NCI-H1930 (cell line): Measurements from ENCODE around the gene FKBP10.
"Not testable (repeated sequence)": the region's sequence is repeated elsewhere in the genome, so short reads cannot be mapped to it uniquely, and the experiment has no call there.

Experiments used
- DNase-seq, 2 experiments: peaks; one replicate each; lab custom pipeline; 2025; lab: John Stamatoyannopoulos, UW

The FKBP10 gene

DNA sequence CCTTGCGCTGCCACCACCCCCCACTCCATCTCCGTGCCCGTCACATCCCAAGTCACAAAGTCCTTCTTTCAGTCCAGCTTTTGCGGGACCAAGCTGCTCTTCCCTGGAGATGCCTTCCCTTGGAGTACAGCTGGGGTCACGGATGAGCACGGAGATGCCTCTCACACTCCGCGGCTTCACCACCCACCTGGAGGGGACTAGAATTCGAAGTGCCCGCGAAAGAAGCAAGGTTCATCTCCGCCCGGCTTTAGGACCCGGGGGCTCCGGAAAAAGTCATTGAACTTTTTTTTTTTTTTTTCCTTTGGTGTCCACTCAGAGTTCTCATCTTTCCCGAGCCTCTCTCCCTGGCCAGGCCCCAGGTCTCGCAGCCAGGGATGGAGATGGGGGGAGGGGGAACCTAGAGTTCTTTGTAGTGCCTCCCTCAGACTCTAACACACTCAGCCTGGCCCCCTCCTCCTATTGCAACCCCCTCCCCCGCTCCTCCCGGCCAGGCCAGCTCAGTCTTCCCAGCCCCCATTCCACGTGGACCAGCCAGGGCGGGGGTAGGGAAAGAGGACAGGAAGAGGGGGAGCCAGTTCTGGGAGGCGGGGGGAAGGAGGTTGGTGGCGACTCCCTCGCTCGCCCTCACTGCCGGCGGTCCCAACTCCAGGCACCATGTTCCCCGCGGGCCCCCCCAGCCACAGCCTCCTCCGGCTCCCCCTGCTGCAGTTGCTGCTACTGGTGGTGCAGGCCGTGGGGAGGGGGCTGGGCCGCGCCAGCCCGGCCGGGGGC lies at the start of gene FKBP10:
Gene FKBP10 (plus strand): TSS at position 624 of the 771 bp plus-strand sequence. CDS start 31 bp downstream, at position 655.
- DNase-seq = peak in 1 of 2 experiments; percentile 37

DNA sequence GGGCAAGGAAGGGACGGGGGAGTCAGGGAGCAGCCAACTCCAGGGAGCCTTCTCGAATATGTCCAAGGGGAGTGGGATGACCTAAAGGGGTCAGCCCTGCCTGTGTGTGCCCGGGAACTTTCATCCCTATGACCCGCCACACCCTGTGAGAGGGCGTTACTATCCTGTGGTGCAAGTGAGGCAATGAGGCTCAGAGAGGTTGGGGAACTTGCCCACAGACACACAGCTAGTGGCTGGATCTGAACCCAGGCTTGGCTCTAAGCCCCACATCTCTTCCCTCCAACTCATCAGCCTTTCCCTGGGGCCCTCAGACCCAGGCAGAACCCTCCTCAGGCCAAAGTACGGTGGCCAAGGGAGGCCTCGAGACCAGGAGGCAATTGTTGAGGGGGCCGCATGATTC lies 49.5 kb upstream of the FKBP10 start:
- no peak for DNase-seq

DNA sequence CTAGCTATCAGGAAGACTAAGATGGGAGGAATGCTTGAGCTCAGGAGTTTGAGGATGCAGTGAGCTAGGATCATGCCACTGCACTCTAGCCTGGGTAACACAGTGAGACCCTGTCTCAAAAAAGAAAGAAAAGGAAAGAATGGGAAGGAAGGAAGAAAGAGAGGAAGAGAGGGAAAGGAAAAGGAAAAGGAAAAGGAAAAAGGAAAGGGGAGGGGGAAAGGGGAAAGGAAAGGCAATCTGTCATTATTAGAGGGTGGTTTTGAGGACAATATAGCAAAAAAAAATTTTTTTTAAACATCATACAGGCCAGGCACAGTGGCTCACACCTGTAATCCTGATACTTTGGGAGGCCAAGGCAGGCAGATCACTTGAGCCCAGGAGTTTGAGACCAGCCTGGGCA lies 46.7 kb upstream of the FKBP10 start:
- DNase-seq = no peak

GRCh38 chr17:41767324-41768042 lies 45.3 kb upstream of the FKBP10 start:
- no peak for DNase-seq

DNA sequence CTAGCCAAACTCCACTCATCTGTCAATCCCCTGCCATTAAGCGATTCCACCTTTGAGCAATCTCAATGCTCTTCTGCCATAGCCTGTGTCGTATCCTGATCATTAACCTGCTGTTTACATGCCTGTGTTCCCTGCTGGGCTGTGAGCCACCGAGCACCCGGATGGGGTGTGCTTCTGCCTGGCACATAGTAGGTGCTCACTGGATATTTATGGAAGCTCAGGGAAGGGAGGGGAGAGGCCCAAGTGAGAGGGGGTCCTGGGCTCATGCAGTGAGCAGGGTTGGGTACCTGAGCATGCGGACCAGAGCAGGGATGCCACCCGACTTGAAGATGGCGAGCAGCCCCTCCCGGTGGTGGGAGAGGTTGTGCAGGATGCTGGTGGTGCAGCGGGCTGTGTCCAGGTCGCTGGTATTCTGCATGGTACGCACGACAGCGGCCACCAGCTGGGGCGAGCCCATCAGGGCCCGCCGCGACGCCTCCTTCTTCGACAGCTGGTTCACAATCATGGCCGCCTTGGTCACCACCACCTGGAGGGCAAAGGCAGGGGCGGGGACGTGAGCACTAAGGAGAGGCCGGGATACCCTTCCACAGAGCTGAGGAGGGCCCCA lies 44.0 kb upstream of the FKBP10 start:
- DNase-seq = no peak

DNA sequence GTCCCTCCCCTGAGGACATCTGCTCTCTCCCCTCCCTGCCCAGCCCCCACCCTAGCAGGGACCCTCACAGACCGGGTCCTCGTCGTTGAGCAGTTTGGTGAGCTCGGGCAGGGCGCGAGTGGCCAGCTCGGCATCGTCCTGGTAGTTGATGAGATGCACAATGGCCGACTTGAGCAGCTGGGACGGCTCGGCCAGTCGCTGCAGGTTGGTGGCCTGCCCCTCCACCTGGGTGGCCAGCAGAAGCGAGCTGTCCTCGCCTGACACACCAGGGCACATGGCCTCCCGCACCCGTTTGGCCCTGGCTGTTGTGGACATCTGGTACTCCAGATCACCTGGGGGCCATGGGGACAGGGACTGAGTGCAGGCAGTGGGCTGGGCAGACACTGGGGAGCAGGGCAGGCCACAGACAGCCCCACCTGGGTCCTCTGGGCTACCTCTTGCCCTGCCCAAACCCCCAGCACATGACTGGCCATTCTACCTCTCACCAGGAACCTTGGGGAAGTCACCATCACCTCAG lies 43.4 kb upstream of the FKBP10 start:
- DNase-seq = no peak

DNA sequence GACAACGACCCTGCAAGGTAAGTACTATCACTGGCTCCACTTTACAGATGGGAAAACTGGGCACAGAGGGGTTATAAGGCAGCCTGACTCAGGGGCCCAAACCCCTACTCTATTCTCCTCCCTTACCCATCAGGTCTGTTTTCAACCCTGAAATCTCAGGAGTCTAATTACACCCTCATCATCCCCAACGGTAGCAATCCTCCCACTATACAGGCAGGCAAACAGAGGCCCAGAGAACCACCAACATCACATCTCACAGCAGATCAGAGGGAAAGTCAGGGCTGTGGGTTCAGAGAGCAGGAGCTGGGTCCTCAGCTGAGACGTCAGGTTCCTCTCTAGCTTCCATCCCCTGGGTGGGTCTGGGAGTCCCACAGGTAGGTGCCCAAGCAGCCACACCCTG lies 42.8 kb upstream of the FKBP10 start:
- DNase-seq = no peak

GRCh38 chr17:41771389-41772206 lies 41.2 kb upstream of the FKBP10 start:
- DNase-seq = no peak

- DNase-seq = no peak
Measured at GRCh38 chr17:41772218-41772585, 40.6 kb upstream of the FKBP10 start.

DNA sequence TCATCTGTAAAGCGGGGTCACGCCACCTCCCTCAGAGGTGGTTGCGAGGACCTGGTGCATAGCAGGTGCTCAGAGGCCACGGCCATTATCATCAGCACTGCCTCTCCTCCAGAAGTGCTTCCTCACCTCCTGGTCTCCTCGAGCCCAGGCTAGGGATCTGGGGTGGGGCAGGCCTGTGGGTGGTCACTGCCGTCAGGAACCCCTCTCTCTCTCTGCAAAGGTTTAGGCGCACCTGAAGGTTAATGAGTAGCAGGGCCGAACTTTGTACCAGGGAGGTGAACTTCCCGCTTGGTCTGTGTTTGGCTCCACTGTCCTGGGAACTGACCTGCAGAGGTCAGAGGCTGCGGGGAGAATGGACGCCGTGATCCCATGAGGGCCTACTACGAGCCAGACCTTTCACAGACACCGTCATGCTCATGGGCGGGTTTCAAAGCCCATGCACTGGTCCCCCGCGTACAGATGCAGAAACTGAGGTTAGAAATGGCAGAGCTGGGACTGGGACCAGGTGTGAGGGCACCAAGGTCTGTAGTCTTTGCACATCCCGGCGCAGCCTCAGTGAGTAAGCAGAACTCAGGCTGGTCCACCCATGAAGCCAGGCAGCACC lies 40.1 kb upstream of the FKBP10 start:
- DNase-seq = no peak

DNA sequence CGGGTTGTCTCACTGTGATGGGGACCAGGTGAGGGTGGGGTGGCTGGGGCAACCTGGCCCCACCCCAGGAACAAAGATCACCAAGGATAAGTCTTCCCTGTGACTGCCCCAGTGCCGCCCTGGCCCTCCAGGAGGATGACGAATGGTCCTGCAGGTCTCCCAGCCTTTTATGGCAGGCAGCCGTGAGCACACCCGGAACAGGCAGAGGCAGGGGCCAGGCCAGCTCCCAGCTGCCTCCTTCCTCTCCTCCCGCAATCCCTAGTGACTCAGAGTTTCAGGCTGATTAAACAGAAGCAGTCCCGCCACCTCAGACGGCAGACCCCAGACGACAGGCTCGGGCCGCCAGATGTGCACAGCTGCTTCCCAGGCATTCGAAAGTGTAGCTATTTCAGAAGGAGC lies 39.6 kb upstream of the FKBP10 start:
- no peak for DNase-seq

DNA sequence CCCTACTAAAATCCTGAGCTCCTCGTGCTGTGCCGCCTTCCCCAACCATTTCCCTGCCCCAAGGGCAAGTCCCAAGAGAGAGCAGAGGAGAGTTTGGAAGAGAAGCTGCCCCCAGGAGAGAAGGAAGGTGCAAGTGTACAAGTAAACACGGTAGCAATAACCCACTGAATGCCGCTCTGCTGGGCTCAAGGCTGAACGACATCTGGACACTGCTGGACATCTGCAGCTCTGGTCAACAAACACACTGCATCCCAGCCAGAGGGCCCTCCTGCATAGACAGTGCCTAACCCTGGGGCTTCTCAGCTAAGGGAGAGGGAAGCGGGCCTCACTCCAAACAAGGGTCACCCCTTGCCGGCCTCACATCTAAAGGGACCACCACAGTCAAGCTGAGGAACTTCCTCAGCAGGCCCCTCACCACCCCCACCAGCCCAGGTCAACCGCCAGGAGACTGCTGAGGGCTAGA lies 39.0 kb upstream of the FKBP10 start:
- DNase-seq = no peak

- DNase-seq = no peak
Measured at GRCh38 chr17:41775394-41776226, 37.2 kb upstream of the FKBP10 start.

GRCh38 chr17:41776262-41776900 lies 36.4 kb upstream of the FKBP10 start:
- not testable (repeated sequence) for DNase-seq

GRCh38 chr17:41777157-41777573 lies 35.6 kb upstream of the FKBP10 start:
- no peak for DNase-seq

- DNase-seq = no peak
Measured at GRCh38 chr17:41777574-41778188, 35.1 kb upstream of the FKBP10 start.

DNA sequence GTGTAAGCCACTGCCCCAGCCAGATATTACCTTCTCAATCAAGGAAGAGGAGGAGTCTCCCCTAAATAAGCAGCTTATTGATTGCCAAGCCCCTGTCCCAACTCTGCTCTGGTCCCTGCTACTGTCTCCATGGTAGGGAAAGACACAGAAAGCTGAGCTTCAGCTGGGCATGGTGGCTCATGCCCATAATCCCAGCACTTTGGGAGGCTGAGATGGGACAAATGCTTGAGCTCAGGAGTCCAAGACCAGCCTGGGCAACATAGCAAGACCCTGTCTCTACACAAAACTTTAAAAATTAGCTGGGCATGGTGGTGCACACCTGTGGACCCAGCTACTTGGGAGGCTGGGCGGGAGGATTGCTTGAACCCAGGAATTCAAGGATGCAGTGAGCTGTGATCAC lies 32.9 kb upstream of the FKBP10 start:
- DNase-seq = no peak

DNA sequence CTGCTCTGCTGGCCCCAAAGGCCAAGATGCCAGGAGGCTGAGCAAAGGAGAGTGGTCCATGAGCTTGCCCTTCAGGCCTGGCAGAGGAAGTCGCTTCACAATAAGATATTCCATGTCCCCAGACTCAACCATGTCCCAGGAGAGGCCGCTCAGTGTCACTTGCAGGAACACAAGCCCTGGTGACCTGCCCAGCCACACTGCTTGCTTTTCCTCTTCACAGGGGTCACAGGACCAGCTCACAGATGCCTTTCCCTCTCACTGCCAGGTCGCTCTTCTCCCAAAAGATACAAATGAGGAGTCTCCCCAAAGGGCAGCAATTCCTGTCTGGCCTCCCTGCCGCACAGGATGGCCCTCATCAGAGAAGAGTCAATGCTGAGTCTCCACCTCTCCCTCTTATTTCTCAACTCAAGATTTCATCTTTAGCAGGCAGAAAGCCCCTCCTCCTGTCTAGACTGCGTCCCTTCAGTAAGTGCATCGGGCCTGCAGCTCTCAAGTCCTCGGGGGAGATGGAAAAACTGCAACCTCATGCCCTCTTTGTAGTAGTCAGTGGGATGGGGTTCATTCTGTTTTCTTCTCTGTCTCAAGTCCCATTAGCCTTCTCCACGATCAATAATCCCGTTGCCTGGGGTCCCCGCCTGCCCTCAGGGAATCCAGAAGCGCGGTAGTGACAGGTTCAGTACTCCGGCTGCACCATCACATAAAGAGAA lies 31.2 kb upstream of the FKBP10 start:
- no peak for DNase-seq

- DNase-seq = no peak
Measured at GRCh38 chr17:41782142-41782541, 30.7 kb upstream of the FKBP10 start.
